Measurements from ENCODE around the gene DCX. TPM values are rescaled to one million over a fixed set of nuclear protein-coding genes. Genes with fewer than 3 reads are reported as not detected.

Gene DCX
- total and polyA plus RNA-seq, 2 of the 4 experiments (the other 2 are of a cell fraction), result not detected

- intact Hi-C loops (cut with micrococcal nuclease), result no loop called here
These were observed 102.9 kb downstream of the DCX start for GRCh38 chrX:111309083-111309482.

More at GRCh38 chrX:111309083-111309482, 102.9 kb downstream of the DCX start:
- TF ChIP-seq POLR2A (IDR thresholded peaks at IDR 0.05; ENCODE audit: low read depth, low read length), result no peak
- TF ChIP-seq RFX5 (IDR thresholded peaks at IDR 0.05; ENCODE audit: low read depth, low read length), result no peak
- TF ChIP-seq BHLHE40 (IDR thresholded peaks at IDR 0.05; ENCODE audit: low read depth, low read length), result no peak
- no peak for TF ChIP-seq CEBPB (IDR thresholded peaks at IDR 0.05; ENCODE audit: low read depth, low read length)
- TF ChIP-seq CHD1 (IDR thresholded peaks at IDR 0.05; ENCODE audit: low read depth, low read length), result no peak
- TF ChIP-seq, protein P1, sequence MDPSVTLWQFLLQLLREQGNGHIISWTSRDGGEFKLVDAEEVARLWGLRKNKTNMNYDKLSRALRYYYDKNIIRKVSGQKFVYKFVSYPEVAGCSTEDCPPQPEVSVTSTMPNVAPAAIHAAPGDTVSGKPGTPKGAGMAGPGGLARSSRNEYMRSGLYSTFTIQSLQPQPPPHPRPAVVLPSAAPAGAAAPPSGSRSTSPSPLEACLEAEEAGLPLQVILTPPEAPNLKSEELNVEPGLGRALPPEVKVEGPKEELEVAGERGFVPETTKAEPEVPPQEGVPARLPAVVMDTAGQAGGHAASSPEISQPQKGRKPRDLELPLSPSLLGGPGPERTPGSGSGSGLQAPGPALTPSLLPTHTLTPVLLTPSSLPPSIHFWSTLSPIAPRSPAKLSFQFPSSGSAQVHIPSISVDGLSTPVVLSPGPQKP (IDR thresholded peaks at IDR 0.05; ENCODE audit: borderline replicate concordance, low read depth, low read length), result no peak
- no peak for TF ChIP-seq SMC3 (IDR thresholded peaks at IDR 0.05; ENCODE audit: low read depth, low read length)
- TF ChIP-seq RAD21 (IDR thresholded peaks at IDR 0.05; ENCODE audit: low read length), result no peak
- no peak for TF ChIP-seq FOS (IDR thresholded peaks at IDR 0.05; ENCODE audit: low read depth, low read length)
- no peak for TF ChIP-seq MAZ (IDR thresholded peaks at IDR 0.05; ENCODE audit: borderline replicate concordance, low read depth, low read length)
- no peak for TF ChIP-seq NFE2L2 (IDR thresholded peaks at IDR 0.05; ENCODE audit: low read depth, low read length)
- Histone ChIP-seq H2AK9ac (replicated peaks; ENCODE audit: low read depth, low read length, poor library complexity) (no peak overlapping the region), H2BK15ac (ENCODE audit: low read depth, low read length) (no peak overlapping the region), H3K14ac (replicated peaks; ENCODE audit: low read depth, low read length) (no peak overlapping the region), H3K79me1 (ENCODE audit: low read depth in 1 of 2, low read length in 2 of 2) (no peaks in the 10 kb centered on the region), H2AFZ (replicated peaks; ENCODE audit: low read length, poor library complexity) (no peak overlapping the region), H3K56ac (ENCODE audit: extremely low read depth, insufficient read depth, low read length) (no peak overlapping the region), H3K9me1 (ENCODE audit: insufficient read depth, low read length) (no peaks in the 10 kb centered on the region), H3K9me3 (ENCODE audit: control insufficient read depth, insufficient read depth, low read length) (no peaks in the 10 kb centered on the region), H3K27ac (ENCODE audit: insufficient read depth, low read length) (no peak overlapping the region), H2BK20ac (ENCODE audit: low read depth, low read length) (no peak overlapping the region), H3K18ac (ENCODE audit: low read depth, low read length) (no peak overlapping the region), H3K36me3 (ENCODE audit: control insufficient read depth, insufficient read depth, low read length) (no peaks in the 10 kb centered on the region), H4K8ac (ENCODE audit: low read depth in 2 of 2, low read length in 2 of 2) (no peak overlapping the region), H4K20me1 (ENCODE audit: insufficient read depth, low read length) (no peaks in the 10 kb centered on the region), H3K4me2 (ENCODE audit: low read depth, low read length) (no peak overlapping the region), H3K23ac (ENCODE audit: low read depth, low read length) (no peak overlapping the region), H2AK5ac (ENCODE audit: low read depth, low read length) (no peak overlapping the region), H2BK120ac (ENCODE audit: low read depth, low read length) (no peak overlapping the region), H3K27me3 (ENCODE audit: control insufficient read depth, insufficient read depth, low read length) (peaks cover 6% of the 10 kb centered on the region), H3K9ac (ENCODE audit: low read depth, low read length) (no peak overlapping the region), H3K4ac (ENCODE audit: low read depth, low read length) (no peak overlapping the region), H3K4me3 (ENCODE audit: insufficient read depth, low read depth, low read length) (no peak overlapping the region), H4K91ac (ENCODE audit: insufficient read depth, low read depth, low read length) (no peak overlapping the region), H4K5ac (ENCODE audit: low read depth, low read length) (no peak overlapping the region), H2BK5ac (ENCODE audit: low read depth, low read length, poor library complexity, severe bottlenecking) (no peak overlapping the region), H3K4me1 (ENCODE audit: control insufficient read depth, insufficient read depth, low read length) (no peaks in the 10 kb centered on the region)
- no TSS peak for BruUV-seq (replicated peaks)
- dilution Hi-C loops (cut with HindIII; ENCODE audit: low sequenced_read_pairs, unreplicated experiment) (no loop called here), in situ Hi-C loops (cut with MboI; ENCODE audit: low sequenced_read_pairs) (no loop called here)
- no peak for DNase-seq
- CTCF ChIA-PET, result no interaction called here
- POLR2A ChIA-PET (ENCODE audit: unreplicated experiment), result no interaction called here
- 79% methylated on average over 2 of the region's 2 CpGs; no CpG with 5 or more reads in 1 of the 2 experiments for WGBS, 2 experiments (ENCODE audit: extremely low coverage in 2 of 2, insufficient read length in 1 of 2)
- ATAC-seq (ENCODE audit: low read depth), result no peak

All from IMR-90 (cell line).